Esophagus muscularis mucosa (tissue), 4 donors: ENCODE data around the gene SIX3. TPM values are rescaled to one million over a fixed set of nuclear protein-coding genes. Genes with fewer than 3 reads are reported as not detected.

Experiments used
- DNase-seq: peaks from one replicate; pipeline ENCODE4 v3.0.0-alpha.2; 2017; ENCODE audit errors: extremely low spot score
- H3K27ac ChIP-seq, 4 donors: fragments of 200-600 bp; sonication (generic); replicated peaks in 1 of 4; 1 replicate in 3 of 4; 2 replicates in 1 of 4; pipeline ENCODE4 v1.5.1; 2016 to 2019; ENCODE audit warnings: mild to moderate bottlenecking in 1 of 4
- H3K27me3 ChIP-seq, 4 donors: fragments of 200-600 bp; sonication (generic); one replicate each; pipeline versions ENCODE4 v1.5.1 to v1.6.0; 2016 to 2019
- H3K36me3 ChIP-seq, 4 donors: fragments of 200-600 bp; sonication (generic); one replicate each; pipeline ENCODE4 v1.5.1; 2016 to 2019
- H3K4me1 ChIP-seq, 4 donors: fragments of 200-600 bp; sonication (generic); one replicate each; pipeline ENCODE4 v1.5.1; 2016 to 2019
- H3K4me3 ChIP-seq, 4 donors: fragments of 200-600 bp; sonication (generic); 1 replicate in 2 of 4; 2 replicates in 2 of 4; pipeline ENCODE4 v1.5.1; 2016 to 2019; ENCODE audit warnings: mild to moderate bottlenecking in 4 of 4, moderate library complexity in 1 of 4
- H3K9me3 ChIP-seq, 4 donors: fragments of 200-600 bp; sonication (generic); 1 replicate in 3 of 4; 2 replicates in 1 of 4; pipeline ENCODE4 v1.5.1; 2016 to 2019
- CTCF ChIP-seq, 3 experiments: fragments of 200-600 bp in 2 of 3; fragments of 450-650 bp in 1 of 3; sonication (generic) in 2 of 3; IDR thresholded peaks; one replicate each; pipeline ENCODE4 v1.5.1; 2017 to 2019; ENCODE audit warnings: antibody characterized with exemption in 3 of 3, mild to moderate bottlenecking in 2 of 3, moderate library complexity in 1 of 3
- EP300 ChIP-seq: sonication (generic); formaldehyde crosslinking; IDR thresholded peaks from one replicate; pipeline ENCODE4 v1.6.1; 2017; ENCODE audit warnings: antibody characterized with exemption
- POLR2A ChIP-seq: fragments of 450-650 bp; IDR thresholded peaks from one replicate; pipeline ENCODE4 v1.6.1; 2017; ENCODE audit warnings: antibody characterized with exemption, moderate library complexity, mild to moderate bottlenecking, low read depth
- POLR2AphosphoS5 ChIP-seq, 2 donors: sonication (generic); formaldehyde crosslinking; IDR thresholded peaks; one replicate each; pipeline ENCODE4 v1.6.1; 2017; ENCODE audit warnings: antibody characterized with exemption in 2 of 2
- WGBS: methylation state at CpG from one replicate; pipeline ENCODE4 v1.1.5; 2018; 5-methylcytosine and 5-hydroxymethylcytosine counted together
- intact Hi-C: fragments of 100-400 bp; cut with DNase I; formaldehyde crosslinking; loops from one replicate; pipeline ENCODE4 v1.15.1; 2023
- total RNA-seq, 4 donors: library from RNA; depleted of rRNA; stranded (reverse); fragments of >200 nt; gene quantifications; one replicate each; pipeline versions ENCODE4 v1.1.0 to v1.2.1, GENCODE V29; 2016

Gene SIX3
- total RNA-seq, 4 donors from 2014 or later, result 0.11 to 0.42 (median 0.18) TPM

GRCh38 chr2:44906972-44907371 is 34.5 kb upstream of the SIX3 start:
- no peak for DNase-seq
- Histone ChIP-seq H3K36me3 (no peaks in the 10 kb centered on the region), H3K4me3 (no peak overlapping the region), H3K27me3 (peaks cover 0 to 57% (median 0%) of the 10 kb centered on the region in 4 donors), H3K4me1 (peaks cover 0 to 9% (median 0%) of the 10 kb centered on the region in 4 donors), H3K9me3 (peaks cover 0 to 30% (median 15%) of the 10 kb centered on the region in 4 donors), H3K27ac (no peak overlapping the region)
- no peak for TF ChIP-seq POLR2AphosphoS5 (IDR thresholded peaks at IDR 0.05)
- no peak for TF ChIP-seq EP300
- no peak for TF ChIP-seq POLR2A
- TF ChIP-seq CTCF (IDR thresholded peaks at IDR 0.05), result no peak
- intact Hi-C loops, result no loop called here
- 20% methylated on average over 5 of the region's 10 CpGs for WGBS

DNA sequence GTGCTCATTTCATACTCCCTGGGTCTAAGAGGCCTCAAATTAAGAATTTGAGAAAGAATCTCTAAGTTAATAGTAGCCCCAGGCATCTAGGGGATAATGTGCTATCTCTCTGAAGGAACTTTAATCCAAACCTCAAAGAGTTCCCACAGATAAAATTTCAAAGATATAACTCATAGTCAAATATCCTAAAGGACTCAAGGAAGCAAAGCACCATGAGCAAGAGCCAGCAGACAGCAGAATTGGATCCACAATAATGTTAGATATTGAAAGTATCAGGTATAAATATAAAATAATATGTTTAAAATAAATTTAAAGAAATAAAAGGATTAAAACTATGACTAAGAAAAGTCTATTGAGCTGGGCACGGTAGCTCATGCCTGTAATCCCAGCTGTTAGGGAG is 31.7 kb upstream of the SIX3 start:
- Histone ChIP-seq H3K9me3 (peaks cover 0 to 30% (median 15%) of the 10 kb centered on the region in 4 donors), H3K4me1 (no peaks in the 10 kb centered on the region), H3K27me3 (peaks cover 0 to 42% (median 0%) of the 10 kb centered on the region in 4 donors), H3K36me3 (no peaks in the 10 kb centered on the region), H3K27ac (no peak overlapping the region), H3K4me3 (no peak overlapping the region)
- TF ChIP-seq CTCF (IDR thresholded peaks at IDR 0.05) (no peak), EP300 (no peak), POLR2AphosphoS5 (IDR thresholded peaks at IDR 0.05) (no peak)
- no peak for DNase-seq
- WGBS, result 87% methylated on average over 1 of the region's 1 CpG
- intact Hi-C loops, result no loop called here

- intact Hi-C loops, result no loop called here
- 36% methylated on average over 5 of the region's 5 CpGs for whole genome bisulfite sequencing
- Histone ChIP-seq H3K9me3 (peaks cover 0 to 30% (median 15%) of the 10 kb centered on the region in 4 donors), H3K27ac (no peak overlapping the region), H3K4me3 (no peak overlapping the region), H3K4me1 (no peaks in the 10 kb centered on the region), H3K27me3 (peaks cover 0 to 21% (median 0%) of the 10 kb centered on the region in 4 donors), H3K36me3 (no peaks in the 10 kb centered on the region)
- DNase-seq, result no peak
- no peak for TF ChIP-seq POLR2A
- TF ChIP-seq POLR2AphosphoS5 (IDR thresholded peaks at IDR 0.05), result no peak
- TF ChIP-seq CTCF (IDR thresholded peaks at IDR 0.05), result no peak
- no peak for TF ChIP-seq EP300
Measured at GRCh38 chr2:44912660-44913059, 28.8 kb upstream of the SIX3 start.

DNA sequence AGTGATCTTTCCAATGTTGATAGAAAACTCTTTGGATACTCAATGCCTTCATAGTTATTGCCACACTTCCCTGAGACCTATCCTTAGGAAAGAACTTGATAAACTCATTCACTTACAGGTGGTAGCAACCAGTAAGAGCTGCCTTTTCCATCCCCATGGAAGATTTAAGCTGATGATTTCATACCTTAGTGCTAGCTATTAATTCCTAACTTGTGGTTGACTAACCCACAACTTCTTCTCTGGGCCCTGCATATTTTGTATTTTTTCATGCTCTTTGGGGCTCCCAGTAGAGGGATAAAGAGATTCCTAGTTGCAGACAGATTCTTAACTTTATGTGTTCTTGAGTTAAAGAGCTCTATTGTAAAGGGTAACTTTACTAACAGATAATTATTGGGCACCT is 25.2 kb upstream of the SIX3 start:
- Histone ChIP-seq H3K36me3 (no peaks in the 10 kb centered on the region), H3K9me3 (peaks cover 0 to 4% (median 3%) of the 10 kb centered on the region in 4 donors), H3K27ac (no peak overlapping the region), H3K4me1 (no peaks in the 10 kb centered on the region), H3K27me3 (peaks cover 0 to 34% (median 0%) of the 10 kb centered on the region in 4 donors), H3K4me3 (no peak overlapping the region)
- intact Hi-C loops, result no loop called here
- TF ChIP-seq EP300 (no peak), POLR2A (no peak), CTCF (IDR thresholded peaks at IDR 0.05) (no peak), POLR2AphosphoS5 (IDR thresholded peaks at IDR 0.05) (no peak)
- DNase-seq, result no peak

- WGBS, result 82% methylated on average over 4 of the region's 4 CpGs
- no peak for DNase-seq
- no peak overlapping the region for H3K27ac ChIP-seq
- no peaks in the 10 kb centered on the region for H3K4me1 ChIP-seq
- H3K9me3 ChIP-seq, result no peaks in the 10 kb centered on the region
- TF ChIP-seq EP300, result no peak
- no peak for TF ChIP-seq CTCF (IDR thresholded peaks at IDR 0.05)
- no peak for TF ChIP-seq POLR2A
- no peak for TF ChIP-seq POLR2AphosphoS5 (IDR thresholded peaks at IDR 0.05)
- H3K36me3 ChIP-seq, result no peaks in the 10 kb centered on the region
- intact Hi-C loops, result no loop called here
- no peak overlapping the region for H3K4me3 ChIP-seq
- H3K27me3 ChIP-seq, result peaks cover 0 to 49% (median 0%) of the 10 kb centered on the region in 4 donors
Measured at GRCh38 chr2:44918095-44918775, 23.3 kb upstream of the SIX3 start.
